ENCODE results near the gene PDCD5. TPM values are rescaled to one million over a fixed set of nuclear protein-coding genes. Genes with fewer than 3 reads are reported as not detected.

The PDCD5 gene, protein sequence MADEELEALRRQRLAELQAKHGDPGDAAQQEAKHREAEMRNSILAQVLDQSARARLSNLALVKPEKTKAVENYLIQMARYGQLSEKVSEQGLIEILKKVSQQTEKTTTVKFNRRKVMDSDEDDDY
- polyA plus RNA-seq (2011; rRNA removed) (196 and 445 TPM in 2 replicates), polyA plus RNA-seq (2017; fragmentation: RNase III; extraction: RNeasy Plus Mini Kit Qiagen cat#74134 plus additional on column Dnase treatment) (511 to 662 TPM (median 549 TPM) in 3 replicates), polyA minus RNA-seq (2011; rRNA and poly(A)+ RNA removed) (16.9 and 22.2 TPM in 2 replicates)
- polyA plus RNA-seq (2012; cell fraction: cytosol; rRNA removed), result 330 and 503 TPM in 2 replicates
- polyA plus RNA-seq (2012; cell fraction: nucleus; rRNA removed), result 114 and 173 TPM in 2 replicates

DNA sequence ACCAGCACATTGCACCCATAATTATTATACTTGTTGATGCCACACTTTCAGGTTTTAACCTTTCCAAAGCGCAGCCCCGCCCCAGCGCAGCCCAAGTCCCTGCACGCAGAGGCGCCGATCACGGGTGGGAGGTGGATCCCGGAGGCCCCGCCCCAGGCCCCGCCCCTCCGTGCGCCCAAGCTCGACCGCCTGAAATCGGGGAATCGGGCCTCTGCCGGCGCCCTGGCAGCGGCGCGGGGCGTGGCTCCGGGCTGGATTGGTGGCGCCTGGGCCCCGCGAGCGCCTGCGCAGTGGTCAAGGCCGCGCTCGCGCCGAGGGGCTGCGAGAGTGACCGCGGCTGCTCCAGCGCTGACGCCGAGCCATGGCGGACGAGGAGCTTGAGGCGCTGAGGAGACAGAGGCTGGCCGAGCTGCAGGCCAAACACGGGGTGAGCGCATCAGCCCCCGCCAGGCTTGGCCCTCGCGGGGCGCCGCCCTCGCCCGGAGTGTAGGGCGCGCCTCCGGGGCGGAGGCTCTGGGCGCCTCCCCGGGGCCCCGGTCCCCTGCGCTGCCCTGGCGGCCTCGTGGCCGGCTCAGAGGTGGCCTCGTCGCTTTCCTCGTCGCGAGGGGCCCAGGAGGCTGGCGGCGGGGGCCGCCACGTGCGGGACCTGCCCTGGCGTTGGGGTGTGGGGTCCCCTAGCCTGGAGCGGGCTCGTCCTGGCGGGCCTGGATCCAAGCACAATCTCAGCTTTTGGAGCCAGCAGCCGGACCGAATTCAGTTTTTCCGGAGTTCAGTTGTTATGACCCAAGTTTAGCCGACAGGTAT lies at the start of gene PDCD5:
Gene PDCD5 (plus strand): TSS at position 290 of the 804 bp plus-strand sequence. CDS start 72 bp downstream, at position 362.
- peak within 1 kb of the TSS; percentile 91 to 93 for H3K27ac ChIP-seq
- H3K4me2 ChIP-seq, result peak within 1 kb of the TSS; percentile 92
- H3K4me1 ChIP-seq, result peaks cover 16% of the 10 kb centered on the region
- FAIRE-seq (peak; percentile 39), ATAC-seq (peak; percentile 86 to 94), DNase-seq (ENCODE audit: low read depth in 1 of 2, low spot score in 1 of 2) (peak; percentile 98)
- ChIA-PET POLR2A (interaction anchor here (0.6 to 2.5 kb wide), 20 partner anchors 12 to 1554 kb away, joined by 3 to 15 read pairs (median 3); partner anchors contain the start of genes ANKRD27, DPY19L3, NUDT19 and ZNF507), CTCF (interaction anchor here (1.0 to 6.9 kb wide), 10 partner anchors 11 to 1915 kb away, joined by 3 to 76 read pairs (median 6); no protein-coding TSS in a partner anchor)
- 1% methylated on average over 50 of the region's 81 CpGs for WGBS (ENCODE audit: missing lambda C conversion rate)
- H3K9me3 ChIP-seq, result no peaks in the 10 kb centered on the region
- H3K4me3 ChIP-seq, result peak within 1 kb of the TSS; percentile 94
- TF ChIP-seq CEBPB (IDR thresholded peaks at IDR 0.05) (no peak), EHMT2 (IDR thresholded peaks at IDR 0.05; ENCODE audit: low read depth) (no peak), PHF8 (IDR thresholded peaks at IDR 0.05; ENCODE audit: borderline replicate concordance, low read depth) (peak; percentile 97), POLR2AphosphoS2 (conservative IDR thresholded peaks at IDR 0.05; ENCODE audit: low read length) (no peak), ZC3H11A (IDR thresholded peaks at IDR 0.05) (no peak), NPAS2 (CRISPR knock-in tag; IDR thresholded peaks at IDR 0.05; ENCODE audit: borderline replicate concordance) (no peak), RARB (CRISPR knock-in tag; IDR thresholded peaks at IDR 0.05) (no peak), BHLHE40 (IDR thresholded peaks at IDR 0.05; ENCODE audit: low read depth, low read length) (no peak), JUNB (IDR thresholded peaks at IDR 0.05) (no peak), FOXS1 (CRISPR knock-in tag; IDR thresholded peaks at IDR 0.05) (no peak), HOXA7 (CRISPR knock-in tag; IDR thresholded peaks at IDR 0.05) (no peak), MAFK (IDR thresholded peaks at IDR 0.05; ENCODE audit: partially characterized antibody) (no peak), EP300 (IDR thresholded peaks at IDR 0.05) (no peak), CHD2 (IDR thresholded peaks at IDR 0.05; ENCODE audit: low read length, partially characterized antibody) (no peak), NFE2L2 (conservative IDR thresholded peaks at IDR 0.05; ENCODE audit: low read length) (no peak), ZFP36 (IDR thresholded peaks at IDR 0.05; ENCODE audit: borderline replicate concordance, partially characterized antibody) (no peak), HEYL (CRISPR knock-in tag; IDR thresholded peaks at IDR 0.05) (no peak), HDAC2 (IDR thresholded peaks at IDR 0.05) (no peak), HOXB5 (CRISPR knock-in tag; IDR thresholded peaks at IDR 0.05) (peak; percentile 93), JUN (IDR thresholded peaks at IDR 0.05) (peak; percentile 82 to 96), KDM1A (IDR thresholded peaks at IDR 0.05; ENCODE audit: low read depth) (no peak), ESRRA (IDR thresholded peaks at IDR 0.05; ENCODE audit: borderline replicate concordance, low read length) (no peak), CBX8 (IDR thresholded peaks at IDR 0.05) (no peak)
- TF ChIP-seq, protein P1, sequence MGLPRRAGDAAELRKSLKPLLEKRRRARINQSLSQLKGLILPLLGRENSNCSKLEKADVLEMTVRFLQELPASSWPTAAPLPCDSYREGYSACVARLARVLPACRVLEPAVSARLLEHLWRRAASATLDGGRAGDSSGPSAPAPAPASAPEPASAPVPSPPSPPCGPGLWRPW (IDR thresholded peaks at IDR 0.05), result no peak
- TF ChIP-seq, protein P2, sequence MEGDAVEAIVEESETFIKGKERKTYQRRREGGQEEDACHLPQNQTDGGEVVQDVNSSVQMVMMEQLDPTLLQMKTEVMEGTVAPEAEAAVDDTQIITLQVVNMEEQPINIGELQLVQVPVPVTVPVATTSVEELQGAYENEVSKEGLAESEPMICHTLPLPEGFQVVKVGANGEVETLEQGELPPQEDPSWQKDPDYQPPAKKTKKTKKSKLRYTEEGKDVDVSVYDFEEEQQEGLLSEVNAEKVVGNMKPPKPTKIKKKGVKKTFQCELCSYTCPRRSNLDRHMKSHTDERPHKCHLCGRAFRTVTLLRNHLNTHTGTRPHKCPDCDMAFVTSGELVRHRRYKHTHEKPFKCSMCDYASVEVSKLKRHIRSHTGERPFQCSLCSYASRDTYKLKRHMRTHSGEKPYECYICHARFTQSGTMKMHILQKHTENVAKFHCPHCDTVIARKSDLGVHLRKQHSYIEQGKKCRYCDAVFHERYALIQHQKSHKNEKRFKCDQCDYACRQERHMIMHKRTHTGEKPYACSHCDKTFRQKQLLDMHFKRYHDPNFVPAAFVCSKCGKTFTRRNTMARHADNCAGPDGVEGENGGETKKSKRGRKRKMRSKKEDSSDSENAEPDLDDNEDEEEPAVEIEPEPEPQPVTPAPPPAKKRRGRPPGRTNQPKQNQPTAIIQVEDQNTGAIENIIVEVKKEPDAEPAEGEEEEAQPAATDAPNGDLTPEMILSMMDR (IDR thresholded peaks at IDR 0.05), result no peak
- TF ChIP-seq, protein P3, sequence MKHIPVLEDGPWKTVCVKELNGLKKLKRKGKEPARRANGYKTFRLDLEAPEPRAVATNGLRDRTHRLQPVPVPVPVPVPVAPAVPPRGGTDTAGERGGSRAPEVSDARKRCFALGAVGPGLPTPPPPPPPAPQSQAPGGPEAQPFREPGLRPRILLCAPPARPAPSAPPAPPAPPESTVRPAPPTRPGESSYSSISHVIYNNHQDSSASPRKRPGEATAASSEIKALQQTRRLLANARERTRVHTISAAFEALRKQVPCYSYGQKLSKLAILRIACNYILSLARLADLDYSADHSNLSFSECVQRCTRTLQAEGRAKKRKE (CRISPR knock-in tag; IDR thresholded peaks at IDR 0.05; ENCODE audit: low read depth), result peak; percentile 72; the same call in 1 of the 2 replicates
- TF ChIP-seq, protein P4, sequence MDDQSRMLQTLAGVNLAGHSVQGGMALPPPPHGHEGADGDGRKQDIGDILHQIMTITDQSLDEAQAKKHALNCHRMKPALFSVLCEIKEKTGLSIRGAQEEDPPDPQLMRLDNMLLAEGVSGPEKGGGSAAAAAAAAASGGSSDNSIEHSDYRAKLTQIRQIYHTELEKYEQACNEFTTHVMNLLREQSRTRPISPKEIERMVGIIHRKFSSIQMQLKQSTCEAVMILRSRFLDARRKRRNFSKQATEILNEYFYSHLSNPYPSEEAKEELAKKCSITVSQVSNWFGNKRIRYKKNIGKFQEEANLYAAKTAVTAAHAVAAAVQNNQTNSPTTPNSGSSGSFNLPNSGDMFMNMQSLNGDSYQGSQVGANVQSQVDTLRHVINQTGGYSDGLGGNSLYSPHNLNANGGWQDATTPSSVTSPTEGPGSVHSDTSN (IDR thresholded peaks at IDR 0.05), result no peak; the same call in 1 of the 2 replicates
- TF ChIP-seq, protein P5, sequence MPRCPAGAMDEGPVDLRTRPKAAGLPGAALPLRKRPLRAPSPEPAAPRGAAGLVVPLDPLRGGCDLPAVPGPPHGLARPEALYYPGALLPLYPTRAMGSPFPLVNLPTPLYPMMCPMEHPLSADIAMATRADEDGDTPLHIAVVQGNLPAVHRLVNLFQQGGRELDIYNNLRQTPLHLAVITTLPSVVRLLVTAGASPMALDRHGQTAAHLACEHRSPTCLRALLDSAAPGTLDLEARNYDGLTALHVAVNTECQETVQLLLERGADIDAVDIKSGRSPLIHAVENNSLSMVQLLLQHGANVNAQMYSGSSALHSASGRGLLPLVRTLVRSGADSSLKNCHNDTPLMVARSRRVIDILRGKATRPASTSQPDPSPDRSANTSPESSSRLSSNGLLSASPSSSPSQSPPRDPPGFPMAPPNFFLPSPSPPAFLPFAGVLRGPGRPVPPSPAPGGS (IDR thresholded peaks at IDR 0.05), result peak; percentile 97
- TF ChIP-seq, protein P6, sequence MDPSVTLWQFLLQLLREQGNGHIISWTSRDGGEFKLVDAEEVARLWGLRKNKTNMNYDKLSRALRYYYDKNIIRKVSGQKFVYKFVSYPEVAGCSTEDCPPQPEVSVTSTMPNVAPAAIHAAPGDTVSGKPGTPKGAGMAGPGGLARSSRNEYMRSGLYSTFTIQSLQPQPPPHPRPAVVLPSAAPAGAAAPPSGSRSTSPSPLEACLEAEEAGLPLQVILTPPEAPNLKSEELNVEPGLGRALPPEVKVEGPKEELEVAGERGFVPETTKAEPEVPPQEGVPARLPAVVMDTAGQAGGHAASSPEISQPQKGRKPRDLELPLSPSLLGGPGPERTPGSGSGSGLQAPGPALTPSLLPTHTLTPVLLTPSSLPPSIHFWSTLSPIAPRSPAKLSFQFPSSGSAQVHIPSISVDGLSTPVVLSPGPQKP (IDR thresholded peaks at IDR 0.05; ENCODE audit: low read depth, low read length), result no peak
- TF ChIP-seq, protein P7, sequence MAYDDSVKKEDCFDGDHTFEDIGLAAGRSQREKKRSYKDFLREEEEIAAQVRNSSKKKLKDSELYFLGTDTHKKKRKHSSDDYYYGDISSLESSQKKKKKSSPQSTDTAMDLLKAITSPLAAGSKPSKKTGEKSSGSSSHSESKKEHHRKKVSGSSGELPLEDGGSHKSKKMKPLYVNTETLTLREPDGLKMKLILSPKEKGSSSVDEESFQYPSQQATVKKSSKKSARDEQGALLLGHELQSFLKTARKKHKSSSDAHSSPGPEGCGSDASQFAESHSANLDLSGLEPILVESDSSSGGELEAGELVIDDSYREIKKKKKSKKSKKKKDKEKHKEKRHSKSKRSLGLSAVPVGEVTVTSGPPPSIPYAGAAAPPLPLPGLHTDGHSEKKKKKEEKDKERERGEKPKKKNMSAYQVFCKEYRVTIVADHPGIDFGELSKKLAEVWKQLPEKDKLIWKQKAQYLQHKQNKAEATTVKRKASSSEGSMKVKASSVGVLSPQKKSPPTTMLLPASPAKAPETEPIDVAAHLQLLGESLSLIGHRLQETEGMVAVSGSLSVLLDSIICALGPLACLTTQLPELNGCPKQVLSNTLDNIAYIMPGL (CRISPR knock-in tag; IDR thresholded peaks at IDR 0.05; ENCODE audit: borderline replicate concordance), result no peak
- TF ChIP-seq, protein P8, sequence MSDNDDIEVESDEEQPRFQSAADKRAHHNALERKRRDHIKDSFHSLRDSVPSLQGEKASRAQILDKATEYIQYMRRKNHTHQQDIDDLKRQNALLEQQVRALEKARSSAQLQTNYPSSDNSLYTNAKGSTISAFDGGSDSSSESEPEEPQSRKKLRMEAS (IDR thresholded peaks at IDR 0.05), result peak; percentile 87
